ENCODE data around the gene ZNF785. TPM values are rescaled to one million over a fixed set of nuclear protein-coding genes. Genes with fewer than 3 reads are reported as not detected.

ZNF785 gene
- polyA plus RNA-seq, 1 donor from 2014 or later = 2.9 TPM

DNA sequence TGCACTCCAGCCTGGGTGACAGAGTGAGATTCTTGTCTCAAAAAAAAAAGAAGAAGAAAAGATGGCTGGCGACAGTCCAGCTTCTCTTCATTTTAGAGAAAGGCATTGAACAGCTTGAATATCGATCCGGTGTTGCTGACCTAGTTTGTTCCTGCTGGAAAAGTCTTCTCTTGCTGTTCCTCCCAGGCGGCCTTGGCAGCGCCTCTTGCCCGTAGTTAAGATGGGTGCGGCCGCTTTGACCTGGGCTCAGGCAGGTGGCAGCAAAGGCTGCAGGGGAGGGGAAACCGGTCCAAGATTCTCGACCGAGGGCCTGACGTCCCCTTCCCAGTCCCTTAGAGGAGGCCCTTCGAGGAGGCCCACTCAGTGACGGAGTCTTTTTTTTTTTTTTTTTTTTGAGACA is 23.5 kb downstream of the ZNF785 start:
- peaks cover 2% of the 10 kb centered on the region for H3K36me3 Mint-ChIP-seq
- H3K27ac Mint-ChIP-seq = peak overlapping the region; percentile 92 to 97 (median 94)
- H3K4me3 Mint-ChIP-seq = peak overlapping the region; percentile 89 to 95 (median 94)
- peaks cover 6% of the 10 kb centered on the region for H3K27me3 Mint-ChIP-seq
- no peaks in the 10 kb centered on the region for H3K9me3 Mint-ChIP-seq
- H3K4me1 Mint-ChIP-seq = peaks cover 9 to 21% (median 14%) of the 10 kb centered on the region in 3 donors

DNA sequence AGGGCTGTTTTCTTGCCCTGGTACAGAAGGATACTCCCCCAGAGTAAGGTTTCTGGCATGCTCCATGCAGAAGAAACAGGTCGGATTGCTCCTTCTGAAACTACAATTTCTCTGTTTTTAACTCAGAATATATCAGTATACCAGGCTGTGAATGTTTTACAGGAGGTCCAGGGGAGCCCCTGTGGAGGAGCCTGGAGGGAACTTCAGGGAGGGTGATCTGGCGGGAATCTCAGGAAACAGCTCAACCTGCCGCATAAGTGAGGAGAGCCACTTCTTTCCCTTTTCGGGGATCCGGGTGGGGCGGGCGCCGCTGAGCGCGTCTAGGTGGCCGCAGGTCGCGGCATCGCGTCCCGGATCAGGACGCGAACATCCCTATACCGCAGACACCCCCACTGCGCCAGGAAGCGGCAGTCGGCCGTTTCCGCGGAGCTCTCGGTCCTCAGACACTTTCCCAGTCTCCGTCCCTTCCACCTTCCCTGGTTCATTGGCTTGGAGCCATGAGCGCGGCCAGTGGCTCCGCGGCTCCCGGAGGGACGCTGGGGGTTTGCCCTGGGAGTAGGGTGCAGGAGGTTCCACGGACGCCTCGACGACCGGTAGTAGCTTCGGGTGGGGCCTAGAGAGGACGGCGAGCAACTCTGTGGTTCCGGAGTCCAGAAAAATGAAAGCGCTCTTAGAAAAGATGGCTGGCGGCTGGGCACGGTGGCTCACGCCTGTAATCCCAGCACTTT is 24.2 kb downstream of the ZNF785 start:
- peak overlapping the region; percentile 89 to 95 (median 94) for H3K4me3 Mint-ChIP-seq
- H3K4me1 Mint-ChIP-seq = peaks cover 9 to 15% (median 14%) of the 10 kb centered on the region in 3 donors
- H3K36me3 Mint-ChIP-seq = peaks cover 2% of the 10 kb centered on the region
- H3K9me3 Mint-ChIP-seq = no peaks in the 10 kb centered on the region
- peak overlapping the region; percentile 92 to 97 (median 94) for H3K27ac Mint-ChIP-seq
- peaks cover 6% of the 10 kb centered on the region for H3K27me3 Mint-ChIP-seq

DNA sequence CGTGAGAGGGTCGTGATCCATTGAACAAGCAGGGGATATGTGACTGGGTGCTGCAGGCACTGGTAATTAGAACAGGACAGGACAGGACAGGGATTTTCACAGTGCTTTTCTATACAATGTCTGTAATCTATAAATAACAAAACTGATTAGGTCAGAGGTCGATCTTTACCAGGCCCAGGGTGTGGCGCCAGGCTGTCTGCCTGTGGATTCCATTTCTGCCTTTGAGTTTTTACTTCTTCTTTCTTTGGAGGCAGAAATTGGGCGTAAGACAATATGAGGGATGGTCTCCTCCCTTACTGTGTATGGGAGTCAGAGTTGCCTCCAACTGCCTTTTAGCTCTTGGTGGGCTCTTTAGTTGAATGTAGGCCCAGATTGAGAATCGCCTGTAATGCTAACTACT is 25.8 kb downstream of the ZNF785 start:
- H3K4me3 Mint-ChIP-seq = peak overlapping the region in 3 of 4 donors; percentile 65 to 94 (median 66)
- H3K36me3 Mint-ChIP-seq = peaks cover 2% of the 10 kb centered on the region
- peaks cover 6% of the 10 kb centered on the region for H3K27me3 Mint-ChIP-seq
- H3K27ac Mint-ChIP-seq = peak overlapping the region in 1 of 3 donors; percentile 89
- H3K9me3 Mint-ChIP-seq = no peaks in the 10 kb centered on the region
- peaks cover 10 to 14% (median 13%) of the 10 kb centered on the region in 3 donors for H3K4me1 Mint-ChIP-seq

DNA sequence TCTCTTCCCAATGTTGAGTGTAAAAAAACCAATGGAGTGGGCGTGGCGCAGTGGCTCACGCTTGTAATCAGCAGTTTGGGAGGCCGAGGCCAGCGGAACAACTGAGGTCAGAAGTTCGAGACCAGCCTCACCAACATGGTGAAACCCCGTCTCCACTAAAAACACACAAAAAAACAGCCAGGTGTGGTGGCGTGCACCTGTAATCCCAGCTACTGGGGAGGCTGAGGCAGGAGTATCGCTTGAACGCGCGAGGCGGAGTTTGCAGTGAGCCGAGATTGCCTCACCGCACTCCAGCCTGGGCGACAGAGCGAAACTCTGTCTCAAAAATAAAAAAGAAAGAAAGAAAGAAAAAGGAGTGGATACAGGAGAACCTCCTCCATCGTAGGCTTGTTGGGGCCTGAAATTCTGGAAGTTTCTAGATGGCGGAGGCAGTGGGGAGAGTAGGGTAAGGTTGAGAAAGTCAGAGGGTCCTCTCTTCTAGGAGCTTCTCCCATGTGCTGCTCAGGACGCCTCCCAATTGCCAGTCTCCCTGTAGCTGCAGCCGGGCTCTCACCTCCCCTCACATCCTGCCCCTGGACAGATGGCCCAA is 26.6 kb downstream of the ZNF785 start:
- peak overlapping the region; percentile 84 to 95 (median 94) for H3K4me3 Mint-ChIP-seq
- H3K4me1 Mint-ChIP-seq = peaks cover 10 to 14% (median 13%) of the 10 kb centered on the region in 3 donors
- peaks cover 2% of the 10 kb centered on the region for H3K36me3 Mint-ChIP-seq
- H3K27ac Mint-ChIP-seq = peak overlapping the region; percentile 89 to 94 (median 93)
- H3K27me3 Mint-ChIP-seq = peaks cover 6% of the 10 kb centered on the region
- no peaks in the 10 kb centered on the region for H3K9me3 Mint-ChIP-seq

DNA sequence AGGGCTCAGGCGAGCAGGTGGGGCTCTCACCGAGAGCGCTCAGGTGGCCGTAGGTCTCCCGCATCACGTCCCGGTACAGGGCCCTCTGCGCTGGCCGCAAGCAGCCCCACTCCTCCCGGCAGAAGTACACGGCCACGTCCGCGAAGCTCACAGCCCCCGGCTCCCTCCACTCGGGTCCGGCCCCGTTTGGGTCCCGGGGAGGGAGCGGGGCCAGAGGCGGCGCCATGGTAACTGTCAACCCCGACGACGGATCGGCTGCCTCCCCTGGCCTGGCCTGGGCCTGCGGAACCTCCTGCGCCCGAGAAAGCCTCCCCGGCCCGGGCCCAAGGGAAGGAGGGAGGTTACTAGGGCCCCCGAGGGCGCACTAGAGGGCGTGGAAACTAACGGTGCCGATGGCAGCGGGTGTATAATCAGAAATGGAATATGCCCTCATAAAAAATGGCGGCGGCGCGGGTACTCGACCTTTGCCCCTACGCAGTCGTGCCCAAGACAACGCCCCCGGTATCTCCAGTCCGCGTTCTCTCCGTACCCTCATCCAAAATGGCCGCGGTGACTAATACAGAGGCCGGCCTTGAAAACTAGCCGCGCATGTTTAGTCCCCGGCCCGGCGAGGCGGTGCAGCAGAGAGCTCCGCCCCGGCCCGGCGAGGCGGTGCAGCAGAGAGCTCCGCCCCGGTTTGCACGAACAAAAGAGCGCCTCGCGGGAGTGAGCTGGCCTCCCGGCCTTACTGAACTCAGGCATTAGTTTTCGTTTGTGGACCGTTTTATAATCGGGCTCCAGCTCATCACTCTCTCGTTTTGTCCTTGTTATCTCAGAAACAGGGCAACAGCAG is 27.3 kb downstream of the ZNF785 start, which contains the start of gene ZNF764:
Gene ZNF764, minus strand, starts transcription at position 418 of the 832 bp plus-strand sequence. Its CDS starts 192 bp downstream, at position 226.
- Mint-ChIP-seq H3K27me3 (peaks cover 6% of the 10 kb centered on the region), H3K4me3 (peak within 1 kb of the TSS; percentile 84 to 95 (median 94)), H3K27ac (peak within 1 kb of the TSS; percentile 89 to 94 (median 93)), H3K9me3 (no peaks in the 10 kb centered on the region), H3K36me3 (peaks cover 2% of the 10 kb centered on the region), H3K4me1 (peaks cover 12 to 18% (median 14%) of the 10 kb centered on the region in 3 donors)

DNA sequence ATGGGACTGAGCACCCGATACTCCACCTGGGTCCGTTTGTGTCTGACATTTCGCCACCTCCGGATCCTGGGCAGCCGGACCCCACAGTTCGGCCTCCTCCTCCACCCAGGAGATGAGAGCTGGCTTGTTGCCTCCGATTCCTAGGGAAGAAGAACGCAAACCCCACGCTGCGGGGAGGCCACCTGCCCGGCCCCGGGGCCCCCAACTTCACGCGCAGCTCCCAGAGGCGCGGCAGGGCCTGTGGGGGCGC is 27.9 kb downstream of the ZNF785 start:
- peak overlapping the region; percentile 84 to 95 (median 94) for H3K4me3 Mint-ChIP-seq
- H3K4me1 Mint-ChIP-seq = peaks cover 12 to 18% (median 14%) of the 10 kb centered on the region in 3 donors
- no peaks in the 10 kb centered on the region for H3K9me3 Mint-ChIP-seq
- H3K36me3 Mint-ChIP-seq = peaks cover 2% of the 10 kb centered on the region
- H3K27me3 Mint-ChIP-seq = peaks cover 6% of the 10 kb centered on the region
- peak overlapping the region; percentile 89 to 94 (median 93) for H3K27ac Mint-ChIP-seq

DNA sequence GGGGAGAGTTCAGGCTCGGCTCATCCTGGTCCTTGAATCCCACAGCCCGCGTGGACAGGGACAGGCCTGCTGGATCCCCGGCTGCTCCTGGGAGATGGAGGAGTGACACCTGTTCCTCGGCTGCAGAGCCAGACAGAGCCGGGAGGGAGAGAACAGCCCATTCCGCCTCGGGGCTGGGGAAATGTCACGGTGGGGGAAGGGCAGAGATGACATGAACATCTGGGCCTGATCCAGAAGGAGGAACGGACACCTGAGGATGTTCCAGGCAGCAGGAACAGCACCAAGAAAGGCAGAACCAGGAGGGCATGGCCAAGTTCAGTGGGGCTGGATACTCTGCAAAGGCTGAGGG is 29.4 kb downstream of the ZNF785 start:
- peaks cover 2% of the 10 kb centered on the region for H3K36me3 Mint-ChIP-seq
- H3K4me1 Mint-ChIP-seq = peaks cover 8 to 16% (median 9%) of the 10 kb centered on the region in 3 donors
- peak overlapping the region in 1 of 3 donors; percentile 23 for H3K27ac Mint-ChIP-seq
- no peaks in the 10 kb centered on the region for H3K9me3 Mint-ChIP-seq
- peak overlapping the region in 3 of 4 donors; percentile 84 to 95 (median 94) for H3K4me3 Mint-ChIP-seq
- peaks cover 5% of the 10 kb centered on the region for H3K27me3 Mint-ChIP-seq

DNA sequence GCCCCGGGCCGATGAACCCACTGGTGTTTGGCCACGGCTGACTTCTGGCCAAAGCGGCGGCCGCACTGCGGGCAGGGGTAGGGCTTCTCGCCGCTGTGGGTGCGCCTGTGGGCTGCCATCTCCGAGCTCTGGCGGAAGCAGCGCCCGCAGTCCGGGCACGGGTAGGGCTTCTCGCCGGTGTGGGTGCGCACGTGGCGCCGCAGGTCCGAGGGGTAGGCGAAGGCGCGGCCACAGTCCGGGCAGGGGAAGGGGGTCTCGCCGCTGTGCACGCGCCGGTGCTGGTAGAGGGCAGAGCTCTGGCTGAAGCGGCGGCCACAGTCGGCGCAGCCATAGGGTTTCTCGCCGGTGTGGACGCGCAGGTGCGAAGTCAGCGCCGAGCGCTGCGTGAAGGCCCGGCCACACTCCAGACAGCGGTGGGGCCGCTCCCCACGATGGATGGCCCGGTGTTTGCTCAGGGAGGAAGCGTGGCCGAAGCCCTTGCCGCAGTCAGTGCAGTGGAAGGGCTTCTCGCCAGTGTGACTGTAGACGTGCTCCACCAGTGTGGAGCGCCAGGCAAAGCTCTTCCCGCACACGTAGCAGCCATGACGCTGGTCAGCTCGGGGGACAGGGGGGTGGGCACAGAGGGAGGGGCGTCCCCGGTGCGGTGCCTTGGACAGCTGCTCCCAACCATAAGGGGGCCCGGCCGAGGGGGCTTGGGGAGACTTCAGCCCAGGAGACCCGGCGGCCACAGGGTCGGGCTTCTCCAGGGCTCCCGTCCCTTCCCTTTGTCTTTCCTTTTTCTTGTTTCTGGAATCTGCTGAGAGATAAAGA is 30.0 kb downstream of the ZNF785 start:
- H3K4me1 Mint-ChIP-seq = peaks cover 5 to 14% (median 5%) of the 10 kb centered on the region in 3 donors

DNA sequence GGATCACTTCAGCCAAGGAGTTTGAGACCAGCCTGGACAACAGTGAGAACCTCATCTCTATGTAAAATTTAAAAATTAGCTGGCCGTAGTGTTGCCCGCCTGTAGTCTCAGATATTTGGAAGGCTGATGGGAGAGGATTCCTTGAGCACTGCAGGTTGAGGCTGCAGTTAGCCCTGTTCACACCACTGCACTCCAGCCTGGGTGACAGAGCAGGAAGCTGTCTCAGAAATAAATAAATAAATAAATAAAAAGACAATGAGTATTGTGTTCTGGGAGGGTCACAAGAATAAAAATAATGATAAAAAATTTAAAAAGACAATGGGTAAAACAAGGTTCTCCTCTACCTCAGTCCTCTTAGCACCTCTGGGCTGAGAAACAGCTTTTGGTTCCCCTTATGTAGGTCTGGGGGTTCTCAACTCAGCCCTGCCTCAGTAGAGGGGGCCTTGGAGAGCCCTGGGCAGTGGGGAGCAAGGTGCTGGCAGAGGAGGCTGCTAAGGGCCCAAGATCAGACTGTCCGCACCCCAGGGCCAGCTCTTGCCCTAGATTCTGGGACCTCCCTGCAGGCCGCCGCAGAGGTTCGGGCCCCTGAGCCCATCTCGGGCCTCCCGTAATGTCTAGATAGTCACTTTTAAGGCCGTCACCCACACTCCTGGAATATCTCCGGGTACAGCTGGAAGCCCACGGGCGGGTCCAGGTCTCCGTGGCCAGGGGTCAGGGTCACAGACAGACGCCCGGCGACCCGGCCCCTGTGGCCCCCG is 30.8 kb downstream of the ZNF785 start:
- no peak overlapping the region for H3K27ac Mint-ChIP-seq
- peak overlapping the region in 1 of 4 donors; percentile 69 for H3K4me3 Mint-ChIP-seq
- peaks cover 2% of the 10 kb centered on the region for H3K36me3 Mint-ChIP-seq
- H3K27me3 Mint-ChIP-seq = no peaks in the 10 kb centered on the region
- H3K9me3 Mint-ChIP-seq = no peaks in the 10 kb centered on the region
- H3K4me1 Mint-ChIP-seq = peaks cover 5 to 15% (median 5%) of the 10 kb centered on the region in 3 donors

More for the DNA sequence above, 30.0 kb downstream of the ZNF785 start:
- Mint-ChIP-seq H3K27me3 (peaks cover 1% of the 10 kb centered on the region), H3K4me3 (peak overlapping the region in 2 of 4 donors; percentile 84 to 94), H3K27ac (no peak overlapping the region), H3K36me3 (peaks cover 2% of the 10 kb centered on the region), H3K9me3 (no peaks in the 10 kb centered on the region)

DNA sequence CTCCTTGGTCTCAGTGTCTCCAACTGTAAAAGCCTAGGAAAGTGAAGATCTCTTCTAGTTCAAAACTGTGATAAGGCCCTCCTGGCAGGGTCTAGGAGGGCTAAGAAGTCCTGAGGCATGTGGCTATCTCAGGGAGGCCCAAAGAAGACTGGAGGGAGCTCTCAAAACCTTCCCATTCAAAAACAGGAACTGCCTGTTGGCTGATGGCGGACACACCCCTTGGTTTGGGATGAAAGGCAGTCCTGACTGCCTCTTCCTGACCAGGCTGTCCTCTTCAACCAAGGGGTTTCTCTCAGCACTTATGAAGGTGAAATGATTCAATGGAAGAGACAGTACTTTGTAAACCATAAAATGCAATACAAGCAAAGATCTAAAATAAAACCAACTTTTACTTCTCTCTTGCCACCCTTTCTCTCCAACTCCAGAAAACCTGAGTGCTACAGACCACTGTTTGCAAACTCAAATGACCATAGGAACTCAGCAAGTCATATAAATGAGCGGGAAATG is 32.1 kb downstream of the ZNF785 start:
- H3K4me1 Mint-ChIP-seq = peaks cover 3 to 11% (median 5%) of the 10 kb centered on the region in 3 donors
- no peaks in the 10 kb centered on the region for H3K36me3 Mint-ChIP-seq
- peak overlapping the region in 1 of 4 donors; percentile 69 for H3K4me3 Mint-ChIP-seq
- peak overlapping the region in 1 of 3 donors; percentile 76 for H3K27ac Mint-ChIP-seq
- no peaks in the 10 kb centered on the region for H3K9me3 Mint-ChIP-seq
- no peaks in the 10 kb centered on the region for H3K27me3 Mint-ChIP-seq

DNA sequence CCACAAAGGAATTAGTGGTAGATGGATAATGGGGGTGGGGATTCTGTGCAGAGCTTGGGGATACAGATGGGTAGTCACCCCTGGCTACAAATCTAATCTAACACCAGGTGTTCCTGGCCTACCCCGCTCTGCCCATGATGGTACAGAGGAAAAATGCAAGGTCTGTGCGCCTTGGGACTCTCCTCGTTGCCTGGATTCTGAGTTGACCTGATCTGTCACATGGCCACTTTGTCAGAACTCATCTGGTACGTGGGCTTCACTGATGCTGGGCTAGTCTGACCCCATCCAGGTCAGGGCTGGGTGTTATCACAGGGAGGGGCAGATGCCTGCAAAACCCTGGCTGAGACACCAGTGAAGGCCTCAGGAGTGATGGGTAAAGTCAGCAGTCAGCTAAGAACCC is 32.5 kb downstream of the ZNF785 start:
- Mint-ChIP-seq H3K36me3 (no peaks in the 10 kb centered on the region), H3K27ac (no peak overlapping the region), H3K27me3 (no peaks in the 10 kb centered on the region), H3K9me3 (no peaks in the 10 kb centered on the region), H3K4me1 (peaks cover 0 to 11% (median 5%) of the 10 kb centered on the region in 3 donors), H3K4me3 (peak overlapping the region in 1 of 4 donors; percentile 69)

DNA sequence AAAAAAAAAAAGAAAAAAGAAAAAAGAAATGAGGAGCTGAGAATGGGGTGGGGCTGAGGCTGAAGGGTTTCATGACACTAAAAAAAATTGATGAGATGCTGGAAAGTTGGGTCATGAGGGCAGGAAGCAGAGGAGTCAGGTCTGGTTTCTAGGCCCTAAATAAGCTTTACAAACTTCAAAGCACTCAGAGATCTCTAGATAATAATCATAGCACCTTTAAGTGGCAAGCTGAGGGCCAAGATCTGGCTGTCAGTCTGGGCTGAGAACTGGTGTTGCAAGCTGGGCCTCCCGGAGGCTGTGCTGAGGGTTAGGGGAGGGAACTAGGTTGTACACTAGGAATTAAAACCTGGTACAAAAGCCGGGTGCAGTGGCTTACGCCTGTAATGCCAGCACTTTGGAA is 33.7 kb downstream of the ZNF785 start:
- peak overlapping the region in 2 of 3 donors; percentile 42 to 83 for H3K27ac Mint-ChIP-seq
- no peak overlapping the region for H3K4me3 Mint-ChIP-seq
- peaks cover 0 to 11% (median 5%) of the 10 kb centered on the region in 3 donors for H3K4me1 Mint-ChIP-seq
- no peaks in the 10 kb centered on the region for H3K27me3 Mint-ChIP-seq
- no peaks in the 10 kb centered on the region for H3K9me3 Mint-ChIP-seq
- no peaks in the 10 kb centered on the region for H3K36me3 Mint-ChIP-seq

DNA sequence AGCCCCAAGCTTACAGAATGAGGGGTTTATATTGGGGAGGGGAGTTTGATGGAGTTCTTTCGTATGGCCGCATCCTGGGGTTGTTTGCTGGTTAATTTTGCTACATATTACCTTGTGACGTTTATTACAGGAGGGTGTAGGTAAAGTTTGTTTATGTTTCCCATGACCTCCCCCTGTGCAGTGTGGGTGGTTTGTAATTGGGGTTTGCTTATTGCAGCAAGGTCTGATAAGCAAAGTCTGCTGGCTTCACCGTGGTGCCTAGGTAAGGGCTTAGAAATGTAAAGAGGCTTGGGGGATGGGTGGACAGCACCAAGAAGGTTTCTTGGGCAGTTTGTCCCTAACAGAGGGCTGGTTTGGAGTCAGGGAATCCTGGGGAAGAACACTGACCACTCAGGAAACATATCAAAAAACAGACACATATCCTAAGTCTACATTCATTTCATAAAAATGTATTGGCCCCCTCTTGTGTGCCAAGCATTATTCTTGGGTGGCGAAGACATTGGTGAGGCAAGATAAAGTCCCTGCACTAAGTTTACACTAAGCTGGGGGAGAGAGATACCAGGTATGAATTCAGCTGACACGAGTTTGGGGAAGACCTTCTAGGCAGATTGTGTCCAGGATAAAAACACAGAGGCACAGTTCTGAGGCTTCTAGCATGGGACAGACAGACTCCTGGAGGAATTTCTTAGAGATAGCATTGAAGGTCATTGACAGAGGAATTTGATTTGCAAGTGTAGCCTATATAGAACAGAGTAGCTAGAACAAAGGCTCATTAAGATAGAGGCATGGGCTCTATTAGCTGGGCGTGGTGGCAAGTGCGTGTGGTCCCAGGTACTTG is 36.9 kb downstream of the ZNF785 start:
- Mint-ChIP-seq H3K36me3 (no peaks in the 10 kb centered on the region), H3K27me3 (no peaks in the 10 kb centered on the region), H3K27ac (peak overlapping the region in 1 of 3 donors; percentile 8), H3K4me3 (no peak overlapping the region), H3K9me3 (no peaks in the 10 kb centered on the region), H3K4me1 (peaks cover 0 to 6% (median 5%) of the 10 kb centered on the region in 3 donors)

All from IgD-negative memory B cell (primary cell).